H9 (cell line): ENCODE results near the gene CUEDC1. TPM values are rescaled to one million over a fixed set of nuclear protein-coding genes. Genes with fewer than 3 reads are reported as not detected.

ENCODE experiments used
- DNase-seq: peaks from one replicate; pipeline ENCODE4 v3.0.0-alpha.2; 2017
- H2AFZ ChIP-seq: one replicate; pipeline ENCODE4 v1.6.1; 2013; ENCODE audit warnings: mild to moderate bottlenecking, low read length, control low read depth, moderate library complexity
- H2AK5ac ChIP-seq: 2 replicates; pipeline ENCODE4 v1.6.1; 2013; ENCODE audit warnings: low read length, control low read depth, mixed read lengths; ENCODE audit not compliant: insufficient read length
- H2BK120ac ChIP-seq: one replicate; pipeline ENCODE4 v1.6.1; 2013; ENCODE audit warnings: low read depth, mild to moderate bottlenecking, low read length, control low read depth, inconsistent platforms; ENCODE audit not compliant: poor library complexity, severe bottlenecking
- H2BK12ac ChIP-seq: 2 replicates; pipeline ENCODE4 v1.6.1; 2013; ENCODE audit warnings: low read length, control low read depth, mixed read lengths, low read depth; ENCODE audit not compliant: insufficient read length
- H2BK15ac ChIP-seq: 2 replicates; pipeline ENCODE4 v1.6.1; 2013; ENCODE audit warnings: low read depth, low read length, control low read depth
- H2BK20ac ChIP-seq: one replicate; pipeline ENCODE4 v1.6.1; 2013; ENCODE audit warnings: low read depth, mild to moderate bottlenecking, low read length, control low read depth, inconsistent platforms; ENCODE audit not compliant: poor library complexity, severe bottlenecking
- H2BK5ac ChIP-seq: 2 replicates; pipeline ENCODE4 v1.6.1; 2013; ENCODE audit warnings: low read length, control low read depth, mixed read lengths; ENCODE audit not compliant: insufficient read length
- H3K14ac ChIP-seq: 2 replicates; pipeline ENCODE4 v1.6.1; 2013; ENCODE audit warnings: low read length, control low read depth; ENCODE audit not compliant: insufficient read depth
- H3K18ac ChIP-seq: 2 replicates; pipeline ENCODE4 v1.6.1; 2013; ENCODE audit warnings: low read depth, mild to moderate bottlenecking, mixed read lengths, low read length, control low read depth; ENCODE audit not compliant: insufficient read length
- H3K23ac ChIP-seq: 2 replicates; pipeline ENCODE4 v1.6.1; 2013; ENCODE audit warnings: low read length, control low read depth, mixed read lengths, low read depth; ENCODE audit not compliant: insufficient read length
- H3K23me2 ChIP-seq: 2 replicates; pipeline ENCODE4 v1.6.1; 2013; ENCODE audit warnings: low read depth, mild to moderate bottlenecking, mixed read lengths, low read length, control low read depth; ENCODE audit not compliant: insufficient read length, poor library complexity, severe bottlenecking
- H3K27ac ChIP-seq: 2 replicates; pipeline ENCODE4 v1.5.1; 2013; ENCODE audit warnings: low read length, control low read depth, mixed read lengths, low read depth; ENCODE audit not compliant: insufficient read length
- H3K27me3 ChIP-seq: 2 replicates; pipeline ENCODE4 v1.6.1; 2013; ENCODE audit warnings: low read length, control low read depth, inconsistent platforms; ENCODE audit not compliant: insufficient read depth
- H3K4ac ChIP-seq: 2 replicates; pipeline ENCODE4 v1.6.1; 2013; ENCODE audit warnings: low read depth, mild to moderate bottlenecking, control low read depth, inconsistent platforms, low read length, moderate library complexity
- H3K4me1 ChIP-seq: 2 replicates; pipeline ENCODE4 v1.6.1; 2013; ENCODE audit warnings: low read length, control low read depth, inconsistent platforms; ENCODE audit not compliant: insufficient read depth
- H3K4me2 ChIP-seq: 2 replicates; pipeline ENCODE4 v1.6.1; 2013; ENCODE audit warnings: low read length, control low read depth, mixed read lengths; ENCODE audit not compliant: insufficient read length, insufficient read depth
- H3K56ac ChIP-seq: 2 replicates; pipeline ENCODE4 v1.6.1; 2013; ENCODE audit warnings: low read depth, mild to moderate bottlenecking, mixed read lengths, low read length, control low read depth; ENCODE audit not compliant: insufficient read length
- H3K79me1 ChIP-seq: 2 replicates; pipeline ENCODE4 v1.6.1; 2013; ENCODE audit warnings: low read depth, mild to moderate bottlenecking, moderate library complexity, low read length, control low read depth, inconsistent platforms; ENCODE audit not compliant: insufficient read depth, poor library complexity, severe bottlenecking
- H3K79me2 ChIP-seq: 2 replicates; pipeline ENCODE4 v1.6.1; 2013; ENCODE audit warnings: low read length, control low read depth, inconsistent platforms; ENCODE audit not compliant: insufficient read depth
- H3K9ac ChIP-seq: 2 replicates; pipeline ENCODE4 v1.6.1; 2013; ENCODE audit warnings: low read length, control low read depth, mixed read lengths; ENCODE audit not compliant: insufficient read length; ENCODE audit errors: extremely low read depth
- H3K9me3 ChIP-seq: one replicate; pipeline ENCODE4 v1.6.1; 2013; ENCODE audit warnings: low read depth, low read length, inconsistent platforms; ENCODE audit not compliant: control insufficient read depth
- H3T11ph ChIP-seq: one replicate; pipeline ENCODE4 v1.6.1; 2013; ENCODE audit warnings: mild to moderate bottlenecking, low read length, control low read depth, inconsistent platforms
- H4K20me1 ChIP-seq: one replicate; pipeline ENCODE4 v1.6.1; 2013; ENCODE audit not compliant: control insufficient read depth, insufficient read length, insufficient read depth
- H4K5ac ChIP-seq: 2 replicates; pipeline ENCODE4 v1.6.1; 2013; ENCODE audit warnings: low read depth, mild to moderate bottlenecking, mixed read lengths, low read length, control low read depth; ENCODE audit not compliant: insufficient read length
- H4K8ac ChIP-seq: replicated peaks from 2 replicates; pipeline ENCODE4 v1.6.1; 2013; ENCODE audit warnings: low read length, control low read depth, mixed read lengths, low read depth; ENCODE audit not compliant: insufficient read length
- H4K91ac ChIP-seq: 2 replicates; pipeline ENCODE4 v1.6.1; 2013; ENCODE audit warnings: low read depth, mild to moderate bottlenecking, moderate library complexity, mixed read lengths, low read length, control low read depth; ENCODE audit not compliant: insufficient read length
- H3K27ac Mint-ChIP-seq, 3 experiments: 2 replicates in 2 of 3; 3 replicates in 1 of 3; pipeline ENCODE4 v1.8.0; 2020 to 2021; ENCODE audit warnings: mixed read lengths in 3 of 3, mild to moderate bottlenecking in 1 of 3, moderate library complexity in 1 of 3
- H3K27me3 Mint-ChIP-seq: 2 replicates; pipeline ENCODE4 v1.8.0; 2021; ENCODE audit warnings: low read depth, mild to moderate bottlenecking, moderate library complexity, mixed read lengths
- H3K36me3 Mint-ChIP-seq, 3 experiments: 2 replicates in 2 of 3; 3 replicates in 1 of 3; pipeline ENCODE4 v1.8.0; 2020 to 2021; ENCODE audit warnings: low read depth in 3 of 3, mixed read lengths in 3 of 3; ENCODE audit not compliant: insufficient read depth in 1 of 3
- H3K4me1 Mint-ChIP-seq, 2 experiments: 2 replicates each; pipeline ENCODE4 v1.8.0; 2020; ENCODE audit warnings: mixed read lengths in 2 of 2
- H3K4me3 Mint-ChIP-seq, 2 experiments: 2 replicates in 1 of 2; 3 replicates in 1 of 2; pipeline ENCODE4 v1.8.0; 2020 to 2021; ENCODE audit warnings: mild to moderate bottlenecking in 2 of 2, mixed read lengths in 2 of 2, moderate library complexity in 1 of 2
- H3K9me3 Mint-ChIP-seq, 2 experiments: 2 replicates in 1 of 2; 3 replicates in 1 of 2; pipeline ENCODE4 v1.8.0; 2020; ENCODE audit warnings: mild to moderate bottlenecking in 2 of 2, mixed read lengths in 2 of 2, moderate library complexity in 1 of 2
- CTCF ChIP-seq: fragments of 200-600 bp; sonication (generic); conservative IDR thresholded peaks from 3 replicates; pipeline ENCODE4 v1.8.0; 2021; ENCODE audit warnings: antibody characterized with exemption, mild to moderate bottlenecking
- WGBS: extraction: QIAGEN DNeasy Blood & Tissue Kit; methylation state at CpG from one replicate; pipeline ENCODE4 v1.1.7; 2013; ENCODE audit warnings: missing lambda C conversion rate, low lambda C conversion rate, mixed read lengths; ENCODE audit not compliant: insufficient read length; ENCODE audit errors: extremely low coverage; 5-methylcytosine and 5-hydroxymethylcytosine counted together
- total RNA-seq: library from RNA; stranded (reverse); gene quantifications from 2 replicates; pipeline ENCODE4 v1.2.1, GENCODE V29; 2021

Gene CUEDC1
- total RNA-seq, 1 experiment from 2014 or later: 7.3 TPM

DNA sequence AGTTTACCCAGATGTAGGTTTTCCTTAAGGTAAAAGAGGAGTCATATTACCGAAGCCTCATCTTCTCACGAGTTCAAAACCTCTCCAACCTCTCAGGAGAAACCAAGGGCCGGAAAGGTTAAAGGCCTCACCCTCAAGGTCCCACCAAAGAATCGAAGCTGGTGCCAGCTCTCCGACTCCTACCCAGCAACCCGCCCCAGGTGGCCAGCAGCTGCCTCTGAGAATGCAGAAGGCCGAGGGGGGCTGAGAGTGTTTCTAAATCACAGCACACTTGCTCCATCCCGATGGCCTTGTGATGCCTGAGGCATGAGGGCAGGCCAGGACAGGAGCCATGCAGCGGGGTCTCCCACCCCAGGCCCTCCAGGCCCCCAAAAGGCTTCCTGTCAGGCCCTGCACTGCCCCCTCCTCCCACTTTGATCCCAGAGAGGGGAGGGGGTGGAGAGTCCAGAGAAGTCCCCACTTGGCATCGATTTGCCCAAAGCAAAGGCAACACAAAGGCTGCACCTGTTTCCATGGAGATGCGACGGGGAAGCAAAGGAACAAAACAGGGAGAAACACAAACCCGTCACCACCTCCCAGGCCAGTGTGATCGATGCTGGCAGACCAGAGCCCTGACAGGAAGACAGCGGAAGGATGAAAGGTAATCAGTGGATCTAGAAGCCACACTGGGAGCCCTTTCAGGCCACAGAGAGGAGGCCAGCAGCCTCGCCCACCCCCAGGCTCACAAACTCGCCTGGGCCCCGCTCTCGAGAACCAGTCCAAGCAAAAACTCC, 39.0 kb downstream of the CUEDC1 start:
- no peaks in the 10 kb centered on the region for H3K36me3 Mint-ChIP-seq
- Histone ChIP-seq H3K27ac (no peak overlapping the region), H2AK5ac (no peak overlapping the region), H2BK120ac (peak overlapping the region; percentile 93), H4K8ac (no peak overlapping the region), H2BK15ac (no peak overlapping the region), H3K23me2 (no peaks in the 10 kb centered on the region), H3T11ph (peak overlapping the region; percentile 86), H3K14ac (peak overlapping the region; percentile 97), H3K4me2 (no peak overlapping the region), H2AFZ (no peak overlapping the region), H2BK20ac (no peak overlapping the region), H3K4ac (peak overlapping the region; percentile 49; the same call in 1 of the 2 replicates), H4K91ac (peak overlapping the region; percentile 28), H3K56ac (no peak overlapping the region), H3K18ac (peak overlapping the region; percentile 96), H4K5ac (no peak overlapping the region), H2BK5ac (no peak overlapping the region), H3K23ac (no peak overlapping the region), H4K20me1 (no peaks in the 10 kb centered on the region), H3K27me3 (no peaks in the 10 kb centered on the region), H3K9me3 (no peaks in the 10 kb centered on the region), H3K79me1 (no peaks in the 10 kb centered on the region), H3K79me2 (no peaks in the 10 kb centered on the region), H3K4me1 (peaks cover 7% of the 10 kb centered on the region; the same call in 1 of the 2 replicates), H2BK12ac (peak overlapping the region; percentile 66), H3K9ac (no peak overlapping the region)
- DNase-seq: peak; percentile 89
- peak overlapping the region in 1 of 2 experiments; percentile 1; a peak in 1 of 5 replicates for H3K4me3 Mint-ChIP-seq
- WGBS: no CpG with 5 or more reads among the region's 19 CpGs
- no peaks in the 10 kb centered on the region for H3K9me3 Mint-ChIP-seq
- peaks cover 69 to 81% of the 10 kb centered on the region in 2 experiments for H3K4me1 Mint-ChIP-seq
- no peak for TF ChIP-seq CTCF
- H3K27me3 Mint-ChIP-seq: peaks cover 5% of the 10 kb centered on the region
- H3K27ac Mint-ChIP-seq: peak overlapping the region; percentile 21 to 74 (median 32)
